ENCODE data around the gene CITED1.
"Not testable (repeated sequence)": the region's sequence is repeated elsewhere in the genome, so short reads cannot be mapped to it uniquely, and the experiment has no call there.

CITED1 gene, protein sequence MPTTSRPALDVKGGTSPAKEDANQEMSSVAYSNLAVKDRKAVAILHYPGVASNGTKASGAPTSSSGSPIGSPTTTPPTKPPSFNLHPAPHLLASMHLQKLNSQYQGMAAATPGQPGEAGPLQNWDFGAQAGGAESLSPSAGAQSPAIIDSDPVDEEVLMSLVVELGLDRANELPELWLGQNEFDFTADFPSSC

DNA sequence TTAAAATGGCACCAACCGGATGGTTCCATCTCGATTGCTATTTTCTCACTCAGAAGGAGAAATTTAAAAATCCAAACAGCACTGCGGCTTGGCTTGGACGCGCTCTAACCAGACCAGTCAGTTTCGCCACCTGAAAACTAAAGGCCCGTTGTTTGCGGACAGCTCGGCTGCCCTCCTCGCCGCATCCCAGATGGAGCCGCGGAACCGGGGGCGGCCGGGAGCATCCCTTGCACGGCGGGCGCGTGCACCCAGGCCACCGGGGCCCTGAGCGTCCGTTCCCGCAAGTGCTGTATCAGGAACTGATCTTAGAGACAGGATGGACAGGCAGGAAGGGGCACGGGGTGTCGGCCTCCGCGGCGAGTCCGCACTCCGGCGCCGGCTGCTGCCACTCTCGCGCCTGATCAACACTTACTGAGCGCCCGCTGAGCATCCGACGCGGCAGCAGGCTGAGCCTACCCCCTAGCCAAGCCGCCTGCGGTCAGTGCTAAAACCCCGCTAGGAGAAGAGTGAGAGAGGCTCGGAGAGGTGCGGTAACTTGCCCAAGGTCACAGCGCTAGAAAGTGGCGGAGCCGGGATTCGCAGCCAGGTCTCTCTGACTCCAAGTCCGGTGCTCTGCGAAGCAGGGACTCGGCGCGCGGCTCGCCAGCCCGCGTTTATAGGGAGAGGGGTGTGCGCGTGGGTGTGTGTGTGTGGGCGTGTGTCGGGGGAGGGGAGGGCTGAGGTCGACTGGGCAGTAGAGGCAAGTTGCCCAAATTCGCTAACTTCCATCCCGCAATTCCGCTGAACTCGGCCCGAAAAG lies at the start of gene CITED1:
CITED1 (minus strand) TSS at position 629 of the 799 bp plus-strand sequence. CDS start 3,045 bp downstream, outside the sequence.
- peak in 1 of 2 donors; percentile 4 for DNase-seq

DNA sequence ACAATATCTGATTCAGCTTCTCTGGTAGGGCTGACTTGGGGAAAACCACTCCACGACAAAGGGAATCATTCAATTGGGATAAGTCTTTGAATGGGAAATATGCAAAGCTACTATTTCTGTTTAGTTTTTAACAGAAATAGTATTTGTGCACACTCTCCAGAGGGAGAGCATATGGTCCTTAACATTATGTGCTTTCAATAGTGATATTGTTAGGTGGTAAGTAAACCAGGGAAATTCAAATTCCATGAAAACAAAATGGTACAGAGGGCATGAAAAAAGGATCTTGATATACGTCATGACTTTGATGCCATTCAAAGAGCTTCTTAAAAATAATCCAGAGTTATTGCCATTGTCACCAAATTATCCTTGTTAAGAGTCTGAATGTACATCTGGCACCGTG lies 47.1 kb upstream of the CITED1 start:
- DNase-seq = no peak

DNA sequence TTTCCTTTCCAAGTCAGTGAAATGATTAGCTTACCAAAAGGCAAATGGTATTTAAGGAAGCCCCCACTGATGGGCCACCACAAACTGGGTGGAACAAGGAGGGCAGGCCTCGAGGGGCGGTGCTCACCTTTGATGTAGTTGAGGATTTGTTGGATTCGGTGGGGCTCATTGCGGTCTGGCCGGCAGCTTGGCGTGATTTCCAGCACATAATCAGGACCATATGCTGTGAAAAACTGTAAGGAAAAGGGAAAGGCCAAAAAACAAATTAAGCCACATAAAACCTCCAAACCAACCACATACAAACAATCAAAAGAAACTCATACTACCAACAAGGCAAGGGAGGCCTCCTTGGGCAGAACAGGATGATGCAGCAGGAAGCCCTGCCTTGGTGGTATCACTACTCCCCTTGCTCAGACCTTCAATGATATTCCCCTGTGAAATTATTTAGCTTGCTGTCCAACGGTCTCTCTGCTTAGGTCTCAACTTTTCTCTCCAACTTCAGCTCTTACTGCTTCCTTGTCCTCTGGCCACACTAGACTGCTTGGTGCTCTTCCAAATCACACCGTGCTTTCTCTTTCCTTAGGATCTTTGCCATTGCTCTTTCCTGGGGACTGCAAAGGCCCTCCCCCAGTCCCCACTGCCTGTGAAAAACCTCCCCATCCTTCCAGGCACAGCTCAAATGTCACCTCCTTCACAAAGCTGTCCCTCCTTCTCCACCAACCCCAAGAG lies 46.1 kb upstream of the CITED1 start:
- DNase-seq = no peak

DNA sequence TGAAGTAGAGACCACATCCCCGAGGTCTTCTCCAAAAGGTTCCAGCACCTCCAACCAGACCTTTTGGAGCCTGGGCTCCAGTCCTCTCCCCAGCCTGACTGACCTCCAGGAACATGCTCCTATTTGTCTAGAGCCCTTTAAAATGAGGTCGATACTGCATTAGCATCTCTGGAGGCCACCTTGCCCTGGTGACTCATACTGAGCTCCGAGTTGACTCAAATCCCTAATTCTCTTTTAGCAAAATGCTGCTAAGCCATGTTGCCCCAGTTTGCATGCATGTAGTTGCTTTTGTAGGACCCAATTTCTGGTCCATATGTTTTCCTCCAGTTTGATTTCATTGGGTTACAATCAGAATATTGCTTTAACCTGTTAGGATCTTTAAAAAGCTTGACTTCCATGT lies 43.5 kb upstream of the CITED1 start:
- DNase-seq = no peak

DNA sequence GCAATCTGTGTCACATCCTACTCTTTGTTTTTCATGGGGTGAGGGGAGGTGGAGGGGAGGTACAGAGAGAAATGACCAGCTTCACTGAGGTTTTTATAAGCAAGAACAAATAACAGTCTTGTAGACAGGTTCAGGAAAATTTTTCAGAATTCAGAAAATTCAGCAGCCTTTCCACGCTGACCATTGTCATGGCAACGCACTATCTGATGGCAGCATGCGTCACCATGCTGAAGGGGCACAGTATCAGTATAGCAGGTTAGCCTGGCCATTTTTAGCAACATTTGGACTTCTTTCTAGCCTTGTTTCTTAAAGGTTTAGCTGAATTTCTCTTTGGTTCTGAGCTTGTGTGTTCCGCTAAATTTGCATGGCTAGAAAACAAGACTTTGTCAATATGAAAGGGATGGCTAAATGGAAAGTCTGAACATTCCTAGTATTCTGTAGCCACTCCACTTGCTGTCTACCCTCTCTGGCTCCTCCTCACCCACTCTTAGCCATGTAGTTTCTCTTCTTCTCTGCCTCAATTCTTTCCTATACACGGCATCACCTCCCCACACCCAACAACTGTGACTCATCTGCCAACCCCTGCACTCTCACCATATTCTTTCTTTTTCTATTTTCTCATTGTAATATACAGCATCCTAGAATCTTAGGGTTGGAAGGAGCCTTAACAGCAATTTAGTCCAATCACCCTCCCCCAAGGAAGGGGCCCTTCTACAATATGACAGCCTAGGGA lies 42.7 kb upstream of the CITED1 start:
- DNase-seq = no peak

DNA sequence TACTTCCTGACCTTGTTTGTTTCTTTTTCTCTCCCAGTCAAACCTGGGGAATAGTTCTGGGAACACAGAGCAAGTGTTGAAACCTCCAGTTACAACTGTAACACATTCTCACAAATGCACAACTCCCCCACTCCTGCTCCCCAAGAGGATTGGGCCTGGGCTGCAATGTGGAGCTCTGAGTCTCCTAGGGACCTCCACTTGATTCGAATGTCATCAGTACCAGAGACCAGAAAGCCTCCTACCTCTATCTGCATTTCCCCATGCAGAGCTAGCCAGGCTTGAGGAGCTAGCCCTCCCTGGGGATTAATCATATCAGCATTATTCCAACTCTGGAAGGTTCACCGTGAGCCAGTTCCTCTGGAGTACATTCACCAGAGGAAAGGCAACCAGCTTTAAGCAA lies 41.7 kb upstream of the CITED1 start:
- no peak for DNase-seq

DNA sequence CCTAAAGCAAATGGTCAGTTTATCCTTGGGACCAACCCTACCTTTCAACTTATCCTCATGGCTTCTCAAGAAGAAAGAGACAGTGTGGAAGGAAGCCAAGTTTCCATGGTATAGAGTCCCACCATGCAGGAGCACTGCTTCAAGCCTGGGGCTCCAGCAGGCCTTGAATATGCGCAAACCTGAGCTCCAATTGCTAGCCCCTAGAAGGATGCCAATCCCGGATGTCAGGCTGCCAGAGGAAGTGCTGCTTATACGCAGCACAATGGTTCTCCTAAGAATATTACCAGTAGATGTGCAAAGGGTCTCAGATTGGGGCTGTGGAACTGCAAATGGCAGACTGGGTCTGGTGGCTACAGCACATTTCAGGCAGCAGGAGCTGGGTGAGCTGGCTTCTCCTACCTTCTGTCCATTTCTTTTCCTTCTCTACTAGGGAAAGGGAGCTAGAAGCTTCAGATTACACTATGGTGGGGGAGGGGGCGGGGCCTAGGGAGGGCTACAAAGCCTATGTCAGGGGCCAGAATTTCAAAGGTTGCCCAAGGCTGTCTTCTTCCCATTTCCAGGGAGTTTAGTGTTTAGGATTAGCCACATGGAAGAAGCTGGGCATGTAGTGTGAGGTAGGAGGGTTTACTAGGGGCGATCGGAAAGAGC lies 40.7 kb upstream of the CITED1 start:
- DNase-seq = no peak

DNA sequence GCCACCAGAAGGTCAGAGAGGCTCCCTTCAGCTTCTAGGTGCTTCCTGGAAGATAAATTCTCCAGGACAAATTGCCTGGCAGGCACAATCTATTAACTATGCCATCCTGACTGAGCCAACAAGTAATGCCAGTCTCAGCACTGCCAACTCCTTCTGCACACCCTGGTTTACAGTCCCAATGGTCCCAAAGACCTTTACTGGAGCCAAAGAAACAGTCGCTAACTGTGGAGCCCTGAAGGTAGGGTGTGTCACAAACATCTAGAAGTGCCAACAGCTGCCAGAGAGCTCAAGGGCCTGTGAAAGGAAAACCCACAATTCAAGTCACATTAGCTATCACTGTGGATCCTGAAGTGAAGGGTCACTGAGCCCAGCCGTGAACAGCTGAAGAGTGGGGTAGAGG lies 34.9 kb upstream of the CITED1 start:
- no peak for DNase-seq

DNA sequence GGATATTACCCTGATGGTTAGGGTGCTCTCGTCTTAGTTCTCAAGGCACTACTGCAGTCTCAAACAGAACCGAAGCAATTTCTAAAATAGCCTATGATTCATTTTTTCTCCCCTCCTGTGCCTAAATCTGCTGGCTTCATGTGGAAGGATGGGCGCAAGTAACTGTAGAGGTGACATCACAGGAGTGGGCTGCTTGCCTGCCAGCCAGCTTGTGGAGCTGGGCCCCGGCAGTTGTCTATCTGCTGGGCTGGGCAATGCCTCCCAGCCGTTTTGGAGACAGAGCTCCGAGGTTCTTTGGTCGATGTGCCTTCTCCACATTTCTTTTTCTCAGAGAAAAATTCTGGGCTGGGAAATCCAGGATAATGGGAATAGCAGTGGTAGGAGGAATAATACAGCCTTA lies 34.3 kb upstream of the CITED1 start:
- DNase-seq = no peak

DNA sequence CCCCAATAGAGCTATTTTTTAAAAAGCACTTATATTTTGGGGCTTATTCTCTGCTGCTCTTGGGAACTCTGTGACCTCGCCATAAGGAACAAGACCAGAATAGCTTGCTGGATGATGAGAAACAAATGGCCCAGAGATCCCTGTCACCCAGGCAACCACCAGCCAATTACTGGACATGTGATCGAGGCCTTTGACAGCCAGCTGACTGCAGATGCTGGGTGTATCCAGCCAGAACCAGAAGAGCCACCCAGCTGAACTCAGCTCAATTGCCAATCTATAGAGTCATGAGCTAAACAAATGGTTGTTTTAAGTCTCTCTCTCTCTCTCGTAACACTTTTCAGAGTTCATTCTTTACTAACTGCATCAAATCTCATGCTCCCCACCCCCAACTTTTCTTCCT lies 24.4 kb upstream of the CITED1 start:
- DNase-seq = no peak

DNA sequence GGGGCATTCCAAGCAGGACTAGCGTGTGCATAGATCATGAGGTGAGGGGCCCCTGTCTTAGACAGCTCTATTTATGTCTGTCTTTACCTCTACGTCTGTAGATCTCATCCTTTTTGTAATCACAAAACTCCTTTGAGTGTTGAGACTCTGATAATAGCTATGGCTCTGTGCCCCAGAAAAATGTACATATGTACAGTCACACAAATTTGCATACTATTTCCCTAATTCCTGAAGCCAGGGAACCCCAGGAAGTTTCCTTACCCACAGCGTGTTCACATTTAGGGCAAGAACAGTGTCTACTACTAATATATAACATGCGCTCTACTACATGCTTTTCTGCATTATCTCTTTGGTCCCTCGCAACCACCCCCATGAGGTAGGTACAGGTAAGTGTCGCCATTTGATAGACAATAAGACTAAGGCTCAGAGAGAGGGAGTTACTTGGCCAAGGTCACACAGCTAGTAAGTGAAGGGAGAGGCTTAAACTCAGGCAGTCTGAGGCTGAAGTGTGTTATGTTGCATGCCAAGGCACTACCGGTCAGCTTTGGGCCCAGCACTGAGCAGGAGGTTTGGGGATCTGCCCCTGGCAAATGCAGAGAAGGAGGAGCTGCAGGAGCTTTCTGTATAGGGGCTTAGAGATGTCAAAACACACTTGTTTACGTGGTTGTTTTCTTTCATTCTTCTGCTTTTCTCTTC lies 21.0 kb upstream of the CITED1 start:
- DNase-seq = no peak

DNA sequence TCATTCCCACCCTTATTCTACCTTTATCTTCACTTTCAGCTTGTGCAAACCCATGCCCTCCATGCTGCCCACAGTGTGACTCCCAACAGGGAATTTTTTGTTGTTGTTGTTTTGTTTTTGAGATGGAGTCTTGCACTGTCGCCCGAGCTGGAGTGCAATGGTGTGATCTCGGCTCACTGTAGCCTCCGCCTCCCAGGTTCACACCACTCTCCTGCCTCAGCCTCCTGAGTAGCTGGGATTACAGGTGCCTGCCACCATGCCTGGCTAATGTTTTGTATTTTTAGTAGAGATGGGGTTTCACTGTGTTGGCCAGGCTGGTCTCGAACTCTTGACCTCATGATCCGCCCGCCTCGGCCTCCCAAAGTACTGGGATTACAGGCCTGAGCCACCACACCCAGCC lies 13.9 kb upstream of the CITED1 start:
- DNase-seq = not testable (repeated sequence)

DNA sequence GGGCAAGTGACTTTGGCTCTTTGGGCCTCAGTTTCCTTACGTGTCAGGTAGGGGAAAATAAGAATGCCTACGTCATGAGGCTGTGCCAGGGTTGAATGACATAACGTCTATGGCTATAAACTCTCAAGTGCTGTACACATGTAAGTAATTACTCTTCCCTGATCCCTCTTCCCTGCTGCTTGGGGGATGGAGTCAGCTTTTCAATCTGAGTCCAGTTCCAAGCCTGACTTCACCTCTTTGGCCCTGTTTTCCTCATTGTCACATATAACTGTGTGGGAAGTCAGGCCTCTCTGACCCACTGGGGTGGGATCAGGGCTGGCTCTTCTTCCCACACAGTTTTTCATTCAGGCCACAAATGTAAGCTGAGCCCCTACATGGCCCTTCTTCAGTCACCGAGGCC lies 11.4 kb upstream of the CITED1 start:
- DNase-seq = no peak

DNA sequence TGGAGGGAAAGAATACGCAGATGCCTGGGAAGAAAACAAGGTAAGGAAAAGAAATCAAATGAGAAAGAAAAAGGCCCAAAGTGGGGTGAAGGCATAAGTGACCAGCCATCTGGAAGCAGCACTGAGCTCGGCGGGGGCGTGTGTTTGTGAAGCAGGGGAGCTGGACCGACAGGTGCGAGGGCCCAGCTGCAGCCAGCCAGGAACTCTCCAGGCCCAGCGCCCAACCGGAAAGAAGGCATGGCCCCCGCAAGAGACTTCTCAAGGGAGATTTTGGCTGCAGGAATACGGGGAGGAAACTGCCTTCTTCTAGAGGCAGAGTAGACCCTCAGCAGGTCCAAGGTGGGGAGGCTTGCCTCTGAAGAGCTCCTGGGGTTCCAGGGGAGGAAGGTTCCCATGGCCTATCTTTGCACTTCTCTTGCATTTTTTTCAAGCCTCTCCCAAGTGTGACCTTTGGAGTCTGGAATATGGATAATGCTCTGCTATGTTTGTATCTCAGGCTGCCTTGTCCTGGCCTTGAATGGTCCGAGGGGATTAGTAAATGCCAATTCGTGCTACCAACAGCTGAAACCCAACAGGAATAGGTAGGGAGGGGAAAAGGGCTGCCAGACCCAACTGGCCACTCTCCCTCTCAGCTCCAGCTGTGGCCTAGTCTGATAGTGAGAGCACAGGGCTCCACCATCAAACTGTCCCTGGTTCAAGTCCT lies 10.8 kb upstream of the CITED1 start:
- no peak for DNase-seq

DNA sequence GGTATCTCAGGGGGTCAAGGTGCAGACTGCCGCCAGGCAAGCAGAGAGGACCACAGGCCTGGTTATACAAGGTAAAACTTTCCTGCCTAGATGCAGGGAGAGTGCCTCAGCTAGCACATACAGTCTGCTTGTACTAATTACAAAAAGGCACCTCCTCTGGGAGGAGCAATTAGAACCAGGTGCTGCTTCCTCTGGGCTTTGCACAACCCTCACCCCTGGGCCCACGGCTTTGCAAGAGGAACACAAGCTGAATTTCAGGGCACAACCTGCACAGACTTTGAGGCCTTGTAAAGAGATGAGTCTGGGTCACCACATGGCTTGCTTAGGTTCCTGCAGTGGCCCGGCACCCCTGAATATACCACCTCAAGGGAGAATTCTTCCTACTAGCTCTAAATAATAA lies 9.2 kb upstream of the CITED1 start:
- DNase-seq = no peak

DNA sequence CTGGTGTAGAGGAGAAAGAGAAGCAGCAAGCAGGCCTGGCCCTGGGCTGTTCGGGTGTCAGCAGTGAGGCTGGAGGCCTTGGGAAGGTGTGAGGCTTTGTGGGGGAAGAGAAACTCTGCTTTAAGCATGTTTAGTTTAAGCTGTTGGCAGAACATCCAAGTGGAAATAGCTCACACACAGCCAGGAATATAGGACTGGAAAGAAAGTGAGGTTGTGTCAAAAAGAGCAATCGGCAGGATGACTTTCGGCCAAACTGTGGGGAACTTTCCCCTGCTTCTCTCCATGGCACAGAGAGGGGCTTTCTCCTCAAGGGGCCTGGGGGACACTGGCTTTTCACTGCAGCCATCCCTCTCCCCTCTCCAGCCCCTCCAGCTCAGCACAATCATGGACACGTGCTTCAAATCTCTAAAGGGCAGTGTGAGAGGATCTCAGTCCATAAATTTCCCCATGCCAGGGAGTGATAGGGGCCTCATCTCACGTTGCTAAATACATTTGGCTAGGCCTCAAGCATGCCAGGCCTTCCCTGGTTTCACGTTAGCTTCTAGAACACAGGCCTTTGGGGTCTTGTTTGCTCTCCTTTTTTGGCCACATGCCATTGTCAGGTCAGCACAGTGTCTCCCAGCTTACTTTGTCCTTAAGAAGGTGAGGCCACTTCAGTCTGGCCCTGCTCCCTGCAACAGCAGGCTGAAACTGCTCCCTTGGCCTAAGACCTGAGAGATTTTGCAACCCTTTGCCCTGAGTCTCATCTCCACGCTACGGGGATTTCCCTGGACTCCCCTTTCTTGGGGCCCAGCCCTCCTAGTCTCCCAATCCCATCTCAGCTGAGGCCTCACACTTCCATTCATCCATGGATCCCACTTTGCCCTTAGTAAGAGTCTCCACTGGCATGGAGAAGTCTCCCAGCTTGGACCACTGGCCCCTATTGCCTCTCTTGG lies 8.3 kb upstream of the CITED1 start:
- DNase-seq = no peak

DNA sequence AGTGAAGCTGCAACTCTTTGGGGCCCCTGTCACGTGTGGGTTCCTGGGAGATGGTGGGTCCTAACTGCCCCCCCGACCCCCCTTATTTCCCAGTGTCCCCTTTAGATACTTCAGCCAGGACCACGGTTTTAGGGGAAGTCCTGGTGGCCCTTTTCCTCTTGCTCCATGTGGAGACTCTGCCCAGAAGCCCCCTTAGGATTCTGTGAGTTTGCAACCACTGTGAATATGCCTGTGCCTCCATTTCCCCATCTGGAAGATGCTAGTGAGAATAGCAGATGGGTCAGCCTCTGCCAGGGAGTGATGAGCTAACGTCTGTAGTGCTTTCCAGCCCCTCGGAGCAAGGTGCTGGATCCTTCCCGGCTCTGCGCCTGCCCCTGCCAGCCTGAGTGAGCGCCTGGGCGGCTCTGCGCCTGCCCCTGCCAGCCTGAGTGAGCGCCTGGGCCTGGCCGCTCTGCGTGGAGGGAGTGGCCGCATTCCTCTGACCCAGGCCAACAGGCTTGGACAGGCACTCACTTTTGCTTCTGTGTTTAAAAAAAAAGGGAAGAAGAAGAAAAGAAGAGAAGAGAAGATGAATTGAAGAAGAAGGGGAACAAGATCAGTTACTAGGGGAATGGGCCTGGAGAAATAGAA lies 6.7 kb upstream of the CITED1 start:
- DNase-seq = no peak

DNA sequence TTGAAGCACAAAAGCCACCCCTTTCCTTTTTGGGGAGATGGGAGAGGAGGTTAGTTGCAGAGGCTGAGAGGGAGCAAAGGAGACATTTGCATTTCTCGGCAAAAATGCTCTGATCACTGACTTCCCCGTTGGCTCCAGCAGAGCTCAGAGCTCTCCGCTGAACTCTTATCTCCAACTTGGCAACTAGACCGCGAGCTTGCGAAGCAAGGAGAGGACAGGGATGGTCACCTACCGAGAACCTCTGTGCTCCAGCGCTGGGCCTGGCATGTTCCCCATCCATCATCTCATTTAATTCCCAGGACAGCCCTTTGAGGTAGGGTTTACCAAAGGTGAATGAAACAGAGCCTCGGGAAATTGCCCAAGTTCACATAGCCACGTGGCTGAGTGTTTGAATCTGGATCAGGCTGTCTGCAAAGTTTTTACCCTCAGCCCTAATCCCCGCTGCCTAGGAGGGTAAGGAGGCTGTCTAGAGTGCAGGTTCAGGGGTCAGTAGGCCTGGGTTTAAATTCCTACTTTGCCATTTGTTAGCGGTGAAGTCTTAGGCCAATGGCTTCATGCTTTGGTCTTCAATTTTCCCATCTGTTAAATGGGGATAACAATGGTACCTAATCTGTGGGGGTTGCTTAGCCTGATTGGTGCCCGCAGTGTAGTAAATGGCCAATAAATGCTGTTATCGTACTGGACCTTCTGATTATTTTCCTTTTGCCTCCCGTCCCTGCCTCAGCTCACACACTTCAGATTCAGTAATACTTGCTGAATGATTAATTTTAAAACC lies 3.8 kb upstream of the CITED1 start:
- no peak for DNase-seq

All from hippocampal formation (tissue), 2 donors.